ENCODE results near the gene PPP1R16B. TPM values are rescaled to one million over a fixed set of nuclear protein-coding genes. Genes with fewer than 3 reads are reported as not detected.

The PPP1R16B gene
- total RNA-seq, 6 experiments from 2014 or later = 0.62 to 4.0 (median 2.3) TPM

DNA sequence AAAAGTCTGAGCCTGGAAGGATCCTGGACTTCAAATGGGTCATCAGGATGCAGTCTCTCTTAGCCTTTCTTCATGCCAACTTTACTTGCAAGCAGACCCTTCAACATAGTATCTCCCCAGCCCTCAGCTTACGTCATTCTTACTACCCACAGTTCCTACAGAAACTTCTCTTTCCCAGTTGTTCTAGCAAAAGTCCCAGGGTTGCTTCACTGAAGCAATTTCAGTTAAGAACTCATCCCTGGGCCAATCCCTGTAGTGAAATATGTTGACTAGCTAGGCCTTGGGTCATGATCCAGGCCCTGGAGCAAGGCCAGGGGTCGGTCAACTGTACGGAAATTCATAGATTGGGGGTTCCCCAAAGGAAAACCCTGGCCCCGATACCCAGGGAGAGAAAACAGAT lies 112.2 kb downstream of the PPP1R16B start:
- intact Hi-C loops (cut with DNase I) = no loop called here
- H3K36me3 ChIP-seq = no peaks in the 10 kb centered on the region
- no peak overlapping the region for H3K4me3 ChIP-seq
- no peaks in the 10 kb centered on the region for H3K9me3 ChIP-seq
- DNase-seq = peak in 1 of 3 donors; percentile 50
- H3K4me1 ChIP-seq = peaks cover 0 to 13% (median 2%) of the 10 kb centered on the region in 4 donors
- TF ChIP-seq, protein P1, sequence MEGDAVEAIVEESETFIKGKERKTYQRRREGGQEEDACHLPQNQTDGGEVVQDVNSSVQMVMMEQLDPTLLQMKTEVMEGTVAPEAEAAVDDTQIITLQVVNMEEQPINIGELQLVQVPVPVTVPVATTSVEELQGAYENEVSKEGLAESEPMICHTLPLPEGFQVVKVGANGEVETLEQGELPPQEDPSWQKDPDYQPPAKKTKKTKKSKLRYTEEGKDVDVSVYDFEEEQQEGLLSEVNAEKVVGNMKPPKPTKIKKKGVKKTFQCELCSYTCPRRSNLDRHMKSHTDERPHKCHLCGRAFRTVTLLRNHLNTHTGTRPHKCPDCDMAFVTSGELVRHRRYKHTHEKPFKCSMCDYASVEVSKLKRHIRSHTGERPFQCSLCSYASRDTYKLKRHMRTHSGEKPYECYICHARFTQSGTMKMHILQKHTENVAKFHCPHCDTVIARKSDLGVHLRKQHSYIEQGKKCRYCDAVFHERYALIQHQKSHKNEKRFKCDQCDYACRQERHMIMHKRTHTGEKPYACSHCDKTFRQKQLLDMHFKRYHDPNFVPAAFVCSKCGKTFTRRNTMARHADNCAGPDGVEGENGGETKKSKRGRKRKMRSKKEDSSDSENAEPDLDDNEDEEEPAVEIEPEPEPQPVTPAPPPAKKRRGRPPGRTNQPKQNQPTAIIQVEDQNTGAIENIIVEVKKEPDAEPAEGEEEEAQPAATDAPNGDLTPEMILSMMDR (IDR thresholded peaks at IDR 0.05) = no peak
- TF ChIP-seq POLR2A (IDR thresholded peaks at IDR 0.05) = no peak
- WGBS (ENCODE audit: insufficient coverage, low coverage, low lambda C conversion rate, missing lambda C conversion rate) = 31% methylated on average over 4 of the region's 4 CpGs
- peak overlapping the region in 1 of 3 donors; percentile 2 for H3K27ac ChIP-seq
- no peaks in the 10 kb centered on the region for H3K27me3 ChIP-seq
- ATAC-seq = peak in 1 of 4 donors; percentile 36

GRCh38 chr20:38918172-38918571 lies 112.7 kb downstream of the PPP1R16B start:
- H3K27me3 ChIP-seq = no peaks in the 10 kb centered on the region
- H3K9me3 ChIP-seq = no peaks in the 10 kb centered on the region
- no peaks in the 10 kb centered on the region for H3K36me3 ChIP-seq
- WGBS (ENCODE audit: insufficient coverage, low coverage, low lambda C conversion rate, missing lambda C conversion rate) = 79% methylated on average over 7 of the region's 19 CpGs
- intact Hi-C loops (cut with DNase I) = no loop called here
- no peak for ATAC-seq
- no peak overlapping the region for H3K4me3 ChIP-seq
- peaks cover 0 to 10% (median 1%) of the 10 kb centered on the region in 4 donors for H3K4me1 ChIP-seq
- TF ChIP-seq POLR2A (IDR thresholded peaks at IDR 0.05) = no peak
- TF ChIP-seq, protein P1 (IDR thresholded peaks at IDR 0.05) = no peak
- peak overlapping the region in 1 of 3 donors; percentile 2 for H3K27ac ChIP-seq
- no peak for DNase-seq

- DNase-seq (no peak), ATAC-seq (no peak)
- H3K27ac ChIP-seq = no peak overlapping the region
- H3K4me1 ChIP-seq = no peaks in the 10 kb centered on the region
- no peak overlapping the region for H3K4me3 ChIP-seq
- intact Hi-C loops (cut with DNase I) = no loop called here
- no peaks in the 10 kb centered on the region for H3K36me3 ChIP-seq
- no peaks in the 10 kb centered on the region for H3K27me3 ChIP-seq
- WGBS (ENCODE audit: insufficient coverage, low coverage, low lambda C conversion rate, missing lambda C conversion rate) = 85% methylated on average over 2 of the region's 7 CpGs
- no peaks in the 10 kb centered on the region for H3K9me3 ChIP-seq
- no peak for TF ChIP-seq POLR2A (IDR thresholded peaks at IDR 0.05)
- TF ChIP-seq, protein P1 (IDR thresholded peaks at IDR 0.05) = no peak
Measured at GRCh38 chr20:38919683-38920082, 114.2 kb downstream of the PPP1R16B start.

DNA sequence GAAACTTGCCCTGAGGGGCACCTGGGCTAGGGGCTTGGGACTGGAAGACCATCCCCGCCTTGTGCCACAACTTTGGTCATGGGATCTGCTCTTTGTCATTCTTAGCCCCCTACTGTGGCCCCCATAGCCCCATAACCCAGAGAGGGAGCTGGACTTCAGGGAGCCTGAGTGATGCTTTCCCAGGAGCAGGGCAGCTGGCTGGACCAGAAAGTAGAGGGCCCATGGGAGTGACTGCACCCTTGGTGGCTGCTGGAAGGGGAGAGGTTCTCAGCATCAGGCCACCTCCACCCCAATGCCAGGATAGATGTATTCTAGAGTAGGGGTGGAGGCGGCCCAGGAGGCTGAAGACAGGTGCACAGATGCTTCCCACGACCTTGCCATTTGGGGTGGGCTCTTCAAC lies 114.9 kb downstream of the PPP1R16B start:
- TF ChIP-seq POLR2A (IDR thresholded peaks at IDR 0.05) = no peak
- TF ChIP-seq, protein P1 (IDR thresholded peaks at IDR 0.05) = no peak
- ATAC-seq (no peak), DNase-seq (no peak)
- no peaks in the 10 kb centered on the region for H3K9me3 ChIP-seq
- H3K27me3 ChIP-seq = no peaks in the 10 kb centered on the region
- no peaks in the 10 kb centered on the region for H3K4me1 ChIP-seq
- 84% methylated on average over 2 of the region's 3 CpGs for WGBS (ENCODE audit: insufficient coverage, low coverage, low lambda C conversion rate, missing lambda C conversion rate)
- no peak overlapping the region for H3K27ac ChIP-seq
- no peaks in the 10 kb centered on the region for H3K36me3 ChIP-seq
- H3K4me3 ChIP-seq = no peak overlapping the region
- intact Hi-C loops (cut with DNase I) = no loop called here

GRCh38 chr20:38920851-38921250 lies 115.4 kb downstream of the PPP1R16B start:
- H3K27ac ChIP-seq = no peak overlapping the region
- 89% methylated on average over 9 of the region's 9 CpGs for WGBS (ENCODE audit: insufficient coverage, low coverage, low lambda C conversion rate, missing lambda C conversion rate)
- H3K4me1 ChIP-seq = no peaks in the 10 kb centered on the region
- no peaks in the 10 kb centered on the region for H3K27me3 ChIP-seq
- no peak overlapping the region for H3K4me3 ChIP-seq
- no peak for DNase-seq
- no peak for ATAC-seq
- TF ChIP-seq, protein P1 (IDR thresholded peaks at IDR 0.05) = no peak
- no peak for TF ChIP-seq POLR2A (IDR thresholded peaks at IDR 0.05)
- no peaks in the 10 kb centered on the region for H3K36me3 ChIP-seq
- intact Hi-C loops (cut with DNase I) = no loop called here
- H3K9me3 ChIP-seq = no peaks in the 10 kb centered on the region

All from right lobe of liver (tissue), 6 donors.